Ovary (tissue), 3 donors: ENCODE measurements around the gene TMEM240.

Experiments used
- POLR2A ChIP-seq: fragments of 450-650 bp; IDR thresholded peaks from one replicate; pipeline ENCODE4 v1.6.1; 2017; ENCODE audit warnings: antibody characterized with exemption, mild to moderate bottlenecking, moderate library complexity
- TF ChIP-seq, protein P1 (sequence below), 3 donors: fragments of 450-650 bp in 2 of 3; fragments of 200-600 bp in 1 of 3; IDR thresholded peaks; one replicate each; pipeline versions ENCODE4 v1.5.1 to v1.8.0; 2016 to 2022; ENCODE audit warnings: antibody characterized with exemption in 3 of 3, mild to moderate bottlenecking in 1 of 3
- donor health status: DM: no; HTN: no; CAD: no.

- TF ChIP-seq POLR2A: no peak
- TF ChIP-seq, protein P1, sequence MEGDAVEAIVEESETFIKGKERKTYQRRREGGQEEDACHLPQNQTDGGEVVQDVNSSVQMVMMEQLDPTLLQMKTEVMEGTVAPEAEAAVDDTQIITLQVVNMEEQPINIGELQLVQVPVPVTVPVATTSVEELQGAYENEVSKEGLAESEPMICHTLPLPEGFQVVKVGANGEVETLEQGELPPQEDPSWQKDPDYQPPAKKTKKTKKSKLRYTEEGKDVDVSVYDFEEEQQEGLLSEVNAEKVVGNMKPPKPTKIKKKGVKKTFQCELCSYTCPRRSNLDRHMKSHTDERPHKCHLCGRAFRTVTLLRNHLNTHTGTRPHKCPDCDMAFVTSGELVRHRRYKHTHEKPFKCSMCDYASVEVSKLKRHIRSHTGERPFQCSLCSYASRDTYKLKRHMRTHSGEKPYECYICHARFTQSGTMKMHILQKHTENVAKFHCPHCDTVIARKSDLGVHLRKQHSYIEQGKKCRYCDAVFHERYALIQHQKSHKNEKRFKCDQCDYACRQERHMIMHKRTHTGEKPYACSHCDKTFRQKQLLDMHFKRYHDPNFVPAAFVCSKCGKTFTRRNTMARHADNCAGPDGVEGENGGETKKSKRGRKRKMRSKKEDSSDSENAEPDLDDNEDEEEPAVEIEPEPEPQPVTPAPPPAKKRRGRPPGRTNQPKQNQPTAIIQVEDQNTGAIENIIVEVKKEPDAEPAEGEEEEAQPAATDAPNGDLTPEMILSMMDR (IDR thresholded peaks at IDR 0.05): no peak
Observed at GRCh38 chr1:1542766-1543705, 2.6 kb upstream of the TMEM240 start.
